Inflammatory macrophage treated with lipopolysaccharide for 4 hours (primary cell): ENCODE results near the gene ATMIN.
A peak's percentile ranks its signal among the peaks of the same experiment; 100 is the strongest.

Experiments
- DNase-seq: peaks from one replicate; pipeline ENCODE4 v3.0.0-alpha.2; 2020

The ATMIN gene

GRCh38 chr16:81006211-81006812 is 29.3 kb upstream of the ATMIN start:
- DNase-seq = peak; percentile 84

GRCh38 chr16:81006813-81007695 is 28.6 kb upstream of the ATMIN start, which contains the start of the genes CENPN and CMC2:
CENPN (plus strand) TSS chr16:81007214; CDS start chr16:81011940, 4,726 bp downstream.
CMC2 (minus strand) TSS chr16:81006885; CDS start chr16:80997394, 9,491 bp downstream.
- DNase-seq = peak; percentile 99

- no peak for DNase-seq
Measured at GRCh38 chr16:81008505-81008789, 27.2 kb upstream of the ATMIN start.

- no peak for DNase-seq
Measured at GRCh38 chr16:81012974-81013373, 22.7 kb upstream of the ATMIN start.

- DNase-seq = no peak
Measured at GRCh38 chr16:81014672-81015071, 21.0 kb upstream of the ATMIN start.

- DNase-seq = no peak
Measured at GRCh38 chr16:81018496-81018895, 17.1 kb upstream of the ATMIN start.

- no peak for DNase-seq
Measured at GRCh38 chr16:81026429-81026828, 9.2 kb upstream of the ATMIN start.

GRCh38 chr16:81029930-81030604 is 5.6 kb upstream of the ATMIN start:
- DNase-seq = no peak

GRCh38 chr16:81035975-81036750 is 521 bp downstream of the ATMIN start:
- DNase-seq = peak; percentile 16

GRCh38 chr16:81036751-81037350 is 1.2 kb downstream of the ATMIN start:
- peak; percentile 67 for DNase-seq

GRCh38 chr16:81040131-81040530 is 4.5 kb downstream of the ATMIN start:
- DNase-seq = peak; percentile 13

GRCh38 chr16:81040842-81041241 is 5.2 kb downstream of the ATMIN start:
- no peak for DNase-seq

- DNase-seq = no peak
Measured at GRCh38 chr16:81041696-81042095, 6.1 kb downstream of the ATMIN start.

- DNase-seq = no peak
Measured at GRCh38 chr16:81042821-81043220, 7.2 kb downstream of the ATMIN start.

- DNase-seq = no peak
Measured at GRCh38 chr16:81053761-81054160, 18.1 kb downstream of the ATMIN start.

- no peak for DNase-seq
Measured at GRCh38 chr16:81060576-81061306, 25.1 kb downstream of the ATMIN start.

- DNase-seq = no peak
Measured at GRCh38 chr16:81061307-81061640, 25.6 kb downstream of the ATMIN start.

- no peak for DNase-seq
Measured at GRCh38 chr16:81061871-81062608, 26.4 kb downstream of the ATMIN start.

- DNase-seq = no peak
Measured at GRCh38 chr16:81066681-81067080, 31.0 kb downstream of the ATMIN start.

GRCh38 chr16:81067166-81067565 is 31.5 kb downstream of the ATMIN start:
- DNase-seq = no peak

GRCh38 chr16:81069063-81069462 is 33.4 kb downstream of the ATMIN start:
- no peak for DNase-seq
